ENCODE measurements around the gene ATP6AP2. TPM values are rescaled to one million over a fixed set of nuclear protein-coding genes. Genes with fewer than 3 reads are reported as not detected.

Gene ATP6AP2
- total RNA-seq, 1 donor from 2014 or later, result 76.7 TPM

- intact Hi-C loops (cut with micrococcal nuclease), result no loop called here
These were observed 51.4 kb downstream of the ATP6AP2 start for GRCh38 chrX:40632199-40632598.

GRCh38 chrX:40637687-40638086 is 56.9 kb downstream of the ATP6AP2 start:
- intact Hi-C loops (cut with micrococcal nuclease), result no loop called here

GRCh38 chrX:40644176-40644575 is 63.4 kb downstream of the ATP6AP2 start:
- intact Hi-C loops (cut with micrococcal nuclease), result loop anchor here (1.0 to 10.0 kb wide), 4 partner anchors 63 to 869 kb away; partner anchors contain the start of gene NYX

- intact Hi-C loops (cut with micrococcal nuclease), result loop anchor here (1.0 to 10.0 kb wide), 5 partner anchors 64 to 870 kb away; partner anchors contain the start of gene NYX
These were observed 64.1 kb downstream of the ATP6AP2 start for GRCh38 chrX:40644821-40645358.

- intact Hi-C loops (cut with micrococcal nuclease), result loop anchor here (1.0 to 10.0 kb wide), 8 partner anchors 66 to 1842 kb away; partner anchors contain the start of genes ATP6AP2, MED14, NYX and USP9X
These were observed 65.9 kb downstream of the ATP6AP2 start for GRCh38 chrX:40646489-40647306.

GRCh38 chrX:40647307-40648197 is 66.8 kb downstream of the ATP6AP2 start, which contains the start of gene CXorf38:
Gene CXorf38, minus strand, starts transcription at chrX:40647561. Its CDS starts 41 bp downstream, at chrX:40647520.
- intact Hi-C loops (cut with micrococcal nuclease), result loop anchor here (1.0 to 10.0 kb wide), 8 partner anchors 67 to 1843 kb away; partner anchors contain the start of genes ATP6AP2, MED14, NYX and USP9X

GRCh38 chrX:40651620-40652223 is 71.0 kb downstream of the ATP6AP2 start:
- intact Hi-C loops (cut with micrococcal nuclease), result loop anchor here (1.0 to 10.0 kb wide), 7 partner anchors 84 to 1106 kb away; partner anchors contain the start of gene MED14

GRCh38 chrX:40652664-40653063 is 71.9 kb downstream of the ATP6AP2 start:
- intact Hi-C loops (cut with micrococcal nuclease), result loop anchor here (5.0 to 10.0 kb wide), 3 partner anchors 222 to 1105 kb away; no protein-coding TSS in a partner anchor

GRCh38 chrX:40653535-40653934 is 72.8 kb downstream of the ATP6AP2 start:
- intact Hi-C loops (cut with micrococcal nuclease), result loop anchor here (5.0 to 10.0 kb wide), 3 partner anchors 221 to 1104 kb away; no protein-coding TSS in a partner anchor

Other genes starting within 250 kb of the ATP6AP2 start
- gene MPC1L, start 42.5 kb downstream of the ATP6AP2 start, total RNA-seq, result not detected in 2 replicates
- 20.4 and 21.2 TPM in 2 replicates for gene CXorf38, start 66.6 kb downstream of the ATP6AP2 start, total RNA-seq
- 37.9 and 41.6 TPM in 2 replicates for gene MED14, start 154.6 kb downstream of the ATP6AP2 start, total RNA-seq